Spinal cord (tissue), 10 donors: ENCODE measurements around the gene CHERP. TPM values are rescaled to one million over a fixed set of nuclear protein-coding genes. Genes with fewer than 3 reads are reported as not detected.
A peak's percentile ranks its signal among the peaks of the same experiment; 100 is the strongest.

Source experiments
- DNase-seq, 6 donors: peaks; one replicate each; pipeline versions ENCODE4 v3.0.0 to v3.0.0-alpha.2; 2013 to 2015; ENCODE audit warnings: low spot score in 6 of 6, low read depth in 4 of 6
- H3K27ac ChIP-seq: one replicate; pipeline ENCODE4 v1.5.1; 2013; ENCODE audit warnings: low read depth, low read length, control low read depth
- H3K27me3 ChIP-seq: one replicate; pipeline ENCODE4 v1.6.1; 2013; ENCODE audit warnings: low read length; ENCODE audit not compliant: control insufficient read depth, insufficient read depth
- H3K36me3 ChIP-seq: one replicate; pipeline ENCODE4 v1.6.1; 2013; ENCODE audit warnings: low read length; ENCODE audit not compliant: control insufficient read depth, insufficient read depth
- H3K4me1 ChIP-seq: one replicate; pipeline ENCODE4 v1.6.1; 2013; ENCODE audit warnings: low read length; ENCODE audit not compliant: control insufficient read depth, insufficient read depth
- H3K4me3 ChIP-seq: one replicate; pipeline ENCODE4 v1.5.1; 2013; ENCODE audit warnings: low read depth, low read length, control low read depth
- H3K9me3 ChIP-seq: one replicate; pipeline ENCODE4 v1.6.1; 2013; ENCODE audit warnings: low read length; ENCODE audit not compliant: control insufficient read depth, insufficient read depth
- WGBS: methylation state at CpG from one replicate; pipeline ENCODE4 v1.1.5; 2013; ENCODE audit warnings: missing lambda C conversion rate; ENCODE audit not compliant: insufficient coverage; 5-methylcytosine and 5-hydroxymethylcytosine counted together
- polyA plus RNA-seq, 2 donors: library from polyadenylated mRNA; unstranded; fragments of 120-200 nt; gene quantifications; one replicate each; pipeline ENCODE4 v1.2.1, GENCODE V29; 2013; ENCODE audit not compliant: insufficient read length in 2 of 2
- small RNA-seq: library from RNA; depleted of rRNA; stranded (forward); fragments of <200 nt; gene quantifications from one replicate; pipeline ENCODE3, GENCODE V24; 2014; ENCODE audit warnings: low replicate concordance
- total RNA-seq, 2 donors: library from RNA; depleted of rRNA in 1 of 2; stranded (reverse); fragments of 120-200 nt in 1 of 2; fragments of >200 nt in 1 of 2; gene quantifications; one replicate each; pipeline versions ENCODE4 v1.2.3 to v1.2.4, GENCODE V29; 2013 to 2014
- donor health status: healthy.

Gene CHERP
- total and polyA plus RNA-seq, 4 donors = 6.2 to 58.3 (median 33.6) TPM

- Histone ChIP-seq H3K9me3 (no peaks in the 10 kb centered on the region), H3K36me3 (peaks cover 6% of the 10 kb centered on the region), H3K4me1 (peaks cover 50% of the 10 kb centered on the region), H3K27me3 (no peaks in the 10 kb centered on the region), H3K27ac (peak overlapping the region; percentile 25), H3K4me3 (peak overlapping the region; percentile 67)
- under 1% methylated on average over 65 of the region's 67 CpGs for WGBS
- DNase-seq = peak in 2 of 6 donors; percentile 42 to 56
Observed at GRCh38 chr19:16470911-16471811, 71.1 kb downstream of the CHERP start.

DNA sequence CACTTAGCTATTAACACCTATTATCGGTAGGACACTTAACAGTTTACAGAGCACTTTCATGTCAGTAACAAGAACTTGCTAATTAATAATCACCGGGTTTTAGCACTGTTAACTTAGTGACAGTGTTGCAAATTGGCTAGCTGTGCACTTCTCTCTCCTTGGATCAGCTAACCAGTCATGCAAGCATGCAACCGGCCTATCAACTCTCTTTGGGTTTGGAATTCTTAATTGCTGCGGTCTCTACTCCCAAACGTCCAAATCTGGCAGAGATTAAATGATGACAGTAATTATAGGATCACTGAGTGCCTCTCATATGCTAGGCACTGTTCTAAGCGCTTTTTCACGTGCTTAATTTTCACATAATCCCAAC, 71.7 kb downstream of the CHERP start:
- 30% methylated on average over 2 of the region's 7 CpGs for WGBS
- DNase-seq = peak in 1 of 6 donors; percentile 13
- no peaks in the 10 kb centered on the region for H3K27me3 ChIP-seq
- peak overlapping the region; percentile 67 for H3K4me3 ChIP-seq
- no peak overlapping the region for H3K27ac ChIP-seq
- peaks cover 52% of the 10 kb centered on the region for H3K4me1 ChIP-seq
- peaks cover 6% of the 10 kb centered on the region for H3K36me3 ChIP-seq
- H3K9me3 ChIP-seq = no peaks in the 10 kb centered on the region

Small RNA genes within 50 kb of the gene (small RNA-seq; reads per million reads assigned to genes)
- not detected for gene RN7SL146P

Other genes starting within 250 kb of the CHERP start
- 10 to 100 TPM in 1 of 2 donors, 1 to 10 TPM in 1; 8.8 to 22.5 TPM for gene KLF2, start 217.6 kb downstream of the CHERP start, total RNA-seq
- 10 to 100 TPM; 23.3 to 64.7 TPM for gene KLF2, start 217.6 kb downstream of the CHERP start, polyA plus RNA-seq
- gene EPS15L1, start 70.5 kb downstream of the CHERP start, total RNA-seq = 10 to 100 TPM; 16.6 to 17.6 TPM
- 10 to 100 TPM; 34.3 to 46.6 TPM for gene EPS15L1, start 70.5 kb downstream of the CHERP start, polyA plus RNA-seq
- gene CALR3, start 46.3 kb downstream of the CHERP start, total RNA-seq = under 1 TPM; 0.20 to 0.39 TPM
- gene CALR3, start 46.3 kb downstream of the CHERP start, polyA plus RNA-seq = not detected
- gene C19orf44, start 46.0 kb downstream of the CHERP start, total RNA-seq = 1 to 10 TPM; 3.7 to 6.1 TPM
- gene C19orf44, start 46.0 kb downstream of the CHERP start, polyA plus RNA-seq = 10 to 100 TPM; 15.1 to 15.6 TPM
- 10 to 100 TPM; 24.1 to 26.0 TPM for gene SLC35E1, start 30.0 kb upstream of the CHERP start, total RNA-seq
- gene SLC35E1, start 30.0 kb upstream of the CHERP start, polyA plus RNA-seq = 10 to 100 TPM; 42.3 to 61.4 TPM
- gene MED26, start 85.8 kb upstream of the CHERP start, total RNA-seq = 1 to 10 TPM; 4.0 to 6.9 TPM
- gene MED26, start 85.8 kb upstream of the CHERP start, polyA plus RNA-seq = 1 to 10 TPM; 9.2 TPM
- 100 to 1,000 TPM in 1 of 2 donors, 10 to 100 TPM in 1; 84.8 to 127 TPM for gene SMIM7, start 117.7 kb upstream of the CHERP start, total RNA-seq
- gene SMIM7, start 117.7 kb upstream of the CHERP start, polyA plus RNA-seq = 100 to 1,000 TPM in 1 of 2 donors, 10 to 100 TPM in 1; 70.9 to 123 TPM
- gene TMEM38A, start 118.7 kb upstream of the CHERP start, total RNA-seq = 10 to 100 TPM in 1 of 2 donors, 1 to 10 TPM in 1; 8.8 to 18.6 TPM
- gene TMEM38A, start 118.7 kb upstream of the CHERP start, polyA plus RNA-seq = 10 to 100 TPM; 15.3 to 20.3 TPM
- gene NWD1, start 177.4 kb upstream of the CHERP start, total RNA-seq = 10 to 100 TPM in 1 of 2 donors, 1 to 10 TPM in 1; 1.3 to 19.1 TPM
- gene NWD1, start 177.4 kb upstream of the CHERP start, polyA plus RNA-seq = 1 to 10 TPM; 1.1 to 1.2 TPM